ENCODE results near the gene ARL15. TPM values are rescaled to one million over a fixed set of nuclear protein-coding genes. Genes with fewer than 3 reads are reported as not detected.

ARL15 gene
- total RNA-seq, 1 donor from 2014 or later = 28.9 TPM

GRCh38 chr5:54146916-54147315 lies 163.5 kb downstream of the ARL15 start:
- no peak overlapping the region for H3K27ac Mint-ChIP-seq
- H3K36me3 Mint-ChIP-seq (ENCODE audit: insufficient read depth) = peaks cover 9% of the 10 kb centered on the region
- peaks cover 4% of the 10 kb centered on the region for H3K9me3 Mint-ChIP-seq (ENCODE audit: low read depth)

GRCh38 chr5:54146390-54146789 lies 164.0 kb downstream of the ARL15 start:
- no peak for TF ChIP-seq CTCF (IDR thresholded peaks at IDR 0.05; ENCODE audit: unreplicated experiment)
- no peaks in the 10 kb centered on the region for H3K27me3 Mint-ChIP-seq
- H3K4me1 Mint-ChIP-seq (ENCODE audit: low read depth) = peaks cover 20% of the 10 kb centered on the region
- no peak for DNase-seq (ENCODE audit: low spot score, unreplicated experiment)
- H3K9me3 Mint-ChIP-seq (ENCODE audit: low read depth) = peaks cover 4% of the 10 kb centered on the region
- no peak overlapping the region for H3K27ac Mint-ChIP-seq
- H3K36me3 Mint-ChIP-seq (ENCODE audit: insufficient read depth) = peaks cover 9% of the 10 kb centered on the region
- H3K4me3 Mint-ChIP-seq (ENCODE audit: low read depth) = no peak overlapping the region

More at GRCh38 chr5:54146916-54147315, 163.5 kb downstream of the ARL15 start:
- TF ChIP-seq CTCF (IDR thresholded peaks at IDR 0.05; ENCODE audit: unreplicated experiment) = no peak
- H3K27me3 Mint-ChIP-seq = no peaks in the 10 kb centered on the region
- no peak overlapping the region for H3K4me3 Mint-ChIP-seq (ENCODE audit: low read depth)
- H3K4me1 Mint-ChIP-seq (ENCODE audit: low read depth) = peaks cover 20% of the 10 kb centered on the region
- DNase-seq (ENCODE audit: low spot score, unreplicated experiment) = no peak

DNA sequence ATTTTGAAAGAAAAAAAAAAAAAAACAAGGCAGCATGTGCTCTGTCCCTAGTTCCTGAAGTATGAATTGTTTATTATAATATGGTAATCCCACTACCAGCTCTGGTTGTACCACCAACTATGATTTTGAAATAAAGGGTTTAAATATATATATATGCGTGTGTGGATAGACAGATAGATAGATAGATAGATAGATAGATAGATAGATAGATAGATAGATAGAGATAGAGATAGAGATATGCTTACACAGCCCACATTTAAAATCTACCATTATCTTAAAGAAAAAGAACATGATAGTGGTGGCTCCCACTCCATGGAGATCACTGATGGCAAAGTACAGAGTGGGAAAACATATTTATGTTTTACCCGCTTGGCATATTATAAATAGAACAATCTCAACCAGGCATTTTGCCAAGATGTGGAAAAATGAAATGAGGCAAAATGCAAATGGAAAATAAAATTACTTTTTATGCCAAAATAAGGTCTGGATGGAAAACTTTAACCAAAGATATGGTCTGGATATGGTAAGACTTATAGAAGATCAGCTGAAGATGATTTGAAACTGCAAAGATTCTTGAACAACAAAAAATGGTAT lies 170.0 kb downstream of the ARL15 start:
- Mint-ChIP-seq H3K9me3 (ENCODE audit: low read depth) (peaks cover 4% of the 10 kb centered on the region), H3K4me3 (ENCODE audit: low read depth) (no peak overlapping the region), H3K27me3 (no peaks in the 10 kb centered on the region), H3K4me1 (ENCODE audit: low read depth) (no peaks in the 10 kb centered on the region), H3K36me3 (ENCODE audit: insufficient read depth) (peaks cover 4% of the 10 kb centered on the region), H3K27ac (no peak overlapping the region)
- no peak for TF ChIP-seq CTCF (IDR thresholded peaks at IDR 0.05; ENCODE audit: unreplicated experiment)
- no peak for DNase-seq (ENCODE audit: low spot score, unreplicated experiment)

DNA sequence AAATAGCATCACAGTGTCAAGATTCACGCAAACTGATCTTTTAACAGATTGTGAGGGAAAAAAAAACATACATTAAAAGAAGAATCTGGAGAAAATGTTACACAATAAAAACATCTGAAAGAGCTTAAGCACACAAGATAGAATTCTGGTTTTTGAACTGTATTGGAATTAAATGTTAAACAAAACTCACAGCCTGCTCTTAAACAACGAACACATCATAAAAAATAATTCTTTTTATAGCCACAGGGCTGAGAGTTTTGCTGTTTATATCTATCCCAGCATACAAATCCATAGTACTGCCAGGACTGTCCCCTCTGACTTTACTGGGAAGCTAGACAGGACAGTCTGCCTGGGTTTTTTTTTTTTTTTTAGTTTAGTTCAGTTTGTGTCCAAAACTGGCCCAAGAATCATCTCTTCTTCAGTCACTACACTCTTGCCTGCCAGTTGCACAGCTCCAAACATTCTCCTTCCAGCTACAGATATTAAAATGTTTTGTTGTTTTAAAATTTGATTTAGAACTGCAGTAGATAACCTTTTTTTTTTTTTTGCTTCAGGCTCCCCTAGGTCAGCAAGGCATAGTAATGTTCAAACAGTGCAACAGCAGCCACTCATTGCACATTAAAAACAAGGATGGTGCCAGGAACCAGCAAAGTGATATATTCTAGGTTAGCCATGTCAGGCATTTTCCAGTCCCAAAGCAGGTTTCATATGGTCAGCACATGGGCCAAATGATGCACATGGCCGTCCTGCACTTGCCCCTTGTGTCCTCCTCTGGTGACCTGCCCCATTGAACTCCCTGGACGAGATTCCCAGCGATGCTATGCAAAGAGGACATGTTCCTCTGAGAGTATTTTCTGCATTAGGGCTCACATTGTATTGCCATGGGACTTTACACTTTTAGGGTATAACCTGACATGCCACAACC lies 173.6 kb downstream of the ARL15 start:
- H3K4me3 Mint-ChIP-seq (ENCODE audit: low read depth) = no peak overlapping the region

More for the DNA sequence above, 173.6 kb downstream of the ARL15 start:
- Mint-ChIP-seq H3K27ac (no peak overlapping the region), H3K36me3 (ENCODE audit: insufficient read depth) (no peaks in the 10 kb centered on the region), H3K4me1 (ENCODE audit: low read depth) (no peaks in the 10 kb centered on the region), H3K9me3 (ENCODE audit: low read depth) (no peaks in the 10 kb centered on the region), H3K27me3 (no peaks in the 10 kb centered on the region)
- TF ChIP-seq CTCF (IDR thresholded peaks at IDR 0.05; ENCODE audit: unreplicated experiment) = no peak
- DNase-seq (ENCODE audit: low spot score, unreplicated experiment) = no peak
